CD8-positive, alpha-beta memory T cell (primary cell): ENCODE data around the gene HOXA7. TPM values are rescaled to one million over a fixed set of nuclear protein-coding genes. Genes with fewer than 3 reads are reported as not detected.

Source experiments
- CTCF ChIA-PET: fragments of 350-600 bp; sonication (Branson Sonifier 250); formaldehyde crosslinking; loops from one replicate; lab custom pipeline; 2021; ENCODE audit warnings: antibody characterized with exemption; lab: Charles Lee
- POLR2A ChIA-PET: fragments of 350-600 bp; sonication (Branson Sonifier 250); formaldehyde crosslinking; loops from one replicate; lab custom pipeline; 2021; ENCODE audit warnings: antibody characterized with exemption; lab: Charles Lee
- DNase-seq, 5 donors: peaks; one replicate each; pipeline versions ENCODE4 v3.0.0 to v3.0.0-alpha.2; 2020 to 2022; ENCODE audit warnings: mixed read lengths in 1 of 5
- H3K27ac ChIP-seq: one replicate; pipeline ENCODE4 v1.7.0; 2013; ENCODE audit warnings: low read depth, mild to moderate bottlenecking, low read length, moderate library complexity
- H3K27me3 ChIP-seq: 2 replicates; pipeline ENCODE4 v1.7.0; 2013; ENCODE audit warnings: low read length, mild to moderate bottlenecking; ENCODE audit not compliant: insufficient read depth, poor library complexity, severe bottlenecking
- H3K36me3 ChIP-seq: 2 replicates; pipeline ENCODE4 v1.7.0; 2013; ENCODE audit warnings: mild to moderate bottlenecking, low read length, moderate library complexity; ENCODE audit not compliant: insufficient read depth
- H3K4me1 ChIP-seq: 2 replicates; pipeline ENCODE4 v1.7.0; 2013; ENCODE audit warnings: mild to moderate bottlenecking, low read length, moderate library complexity; ENCODE audit not compliant: insufficient read depth
- H3K4me3 ChIP-seq: 2 replicates; pipeline ENCODE4 v1.7.0; 2013; ENCODE audit warnings: mild to moderate bottlenecking, low read length
- H3K9me3 ChIP-seq: 2 replicates; pipeline ENCODE4 v1.7.0; 2013; ENCODE audit warnings: mild to moderate bottlenecking, low read length
- H3K27ac Mint-ChIP-seq, 8 donors: one replicate each; pipeline ENCODE4 v1.8.0; 2020 to 2021; ENCODE audit warnings: mixed read lengths in 8 of 8, mild to moderate bottlenecking in 6 of 8, inconsistent platforms in 3 of 8, moderate library complexity in 3 of 8
- H3K27me3 Mint-ChIP-seq, 2 donors: one replicate each; pipeline ENCODE4 v1.8.0; 2020 to 2021; ENCODE audit warnings: mixed read lengths in 2 of 2, mild to moderate bottlenecking in 1 of 2, moderate library complexity in 1 of 2
- H3K36me3 Mint-ChIP-seq, 3 donors: one replicate each; pipeline ENCODE4 v1.8.0; 2020 to 2021; ENCODE audit warnings: mixed read lengths in 3 of 3, inconsistent platforms in 1 of 3, mild to moderate bottlenecking in 1 of 3
- H3K4me1 Mint-ChIP-seq, 3 donors: one replicate each; pipeline ENCODE4 v1.8.0; 2020 to 2021; ENCODE audit warnings: mixed read lengths in 3 of 3, inconsistent platforms in 1 of 3, mild to moderate bottlenecking in 1 of 3
- H3K4me3 Mint-ChIP-seq, 7 donors: one replicate each; pipeline ENCODE4 v1.8.0; 2020 to 2021; ENCODE audit warnings: mixed read lengths in 7 of 7, mild to moderate bottlenecking in 6 of 7, moderate library complexity in 4 of 7, inconsistent platforms in 2 of 7
- H3K9me3 Mint-ChIP-seq, 5 donors: one replicate each; pipeline ENCODE4 v1.8.0; 2020 to 2022; ENCODE audit warnings: mixed read lengths in 5 of 5, mild to moderate bottlenecking in 3 of 5, moderate library complexity in 2 of 5, inconsistent platforms in 1 of 5
- polyA plus RNA-seq: library from polyadenylated mRNA; unstranded; fragments of 300-500 nt; fragmentation: Illumina TruSeq; gene quantifications from one replicate; pipeline ENCODE4 v1.2.3, GENCODE V29; 2021
- total RNA-seq, 2 experiments: library from RNA; stranded (reverse); gene quantifications; one replicate each; pipeline ENCODE4 v1.2.3, GENCODE V29; 2021

Gene HOXA7
- total and polyA plus RNA-seq, 3 experiments from 2014 or later, result not detected

DNA sequence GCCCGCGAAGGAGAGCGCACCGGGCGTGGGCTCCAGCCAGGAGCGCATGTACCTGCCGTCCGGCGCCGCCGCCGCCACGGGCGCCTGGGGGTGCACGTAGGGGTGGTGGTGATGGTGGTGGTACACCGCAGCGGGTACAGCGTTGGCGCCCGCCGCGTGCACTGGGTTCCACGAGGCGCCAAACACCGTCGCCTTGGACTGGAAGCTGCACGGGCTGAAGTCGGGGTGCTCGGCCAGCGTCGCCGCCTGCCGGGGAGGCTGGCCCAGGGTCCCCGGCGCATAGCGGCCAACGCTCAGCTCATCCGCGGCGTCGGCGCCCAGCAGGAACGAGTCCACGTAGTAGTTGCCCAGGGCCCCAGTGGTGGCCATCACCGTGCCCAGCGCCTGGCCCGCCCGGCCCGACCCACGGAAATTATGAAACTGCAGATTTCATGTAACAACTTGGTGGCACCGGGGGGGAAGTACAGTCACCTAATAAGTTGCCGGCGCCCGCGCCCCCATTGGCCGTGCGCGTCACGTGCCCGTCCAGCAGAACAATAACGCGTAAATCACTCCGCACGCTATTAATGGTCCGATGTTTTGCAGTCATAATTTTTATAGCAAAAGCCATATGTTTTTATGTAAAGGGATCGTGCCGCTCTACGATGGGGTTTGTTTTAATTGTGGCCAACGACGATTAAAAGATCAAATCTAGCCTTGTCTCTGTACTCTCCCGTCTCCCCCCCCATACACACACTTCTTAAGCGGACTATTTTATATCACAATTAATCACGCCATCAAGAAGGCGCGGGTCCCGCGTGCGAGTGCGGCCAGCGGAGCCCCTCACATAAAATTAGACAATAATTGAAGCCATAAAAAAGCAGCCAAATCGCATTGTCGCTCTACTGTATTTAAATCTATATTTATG is 8.9 kb upstream of the HOXA7 start, which contains the start of gene HOXA9:
HOXA9 (minus strand) TSS at position 449 of the 907 bp plus-strand sequence; CDS start at position 369, 80 bp downstream.
- ChIA-PET CTCF (interaction anchor here (0.7 to 5.6 kb wide), 6 partner anchors 8 to 483 kb away, joined by 3 to 71 read pairs (median 4); partner anchors contain the start of genes HOXA3 and HOXA7), POLR2A (no interaction called here)
- no peak within 1 kb of the TSS for H3K27ac ChIP-seq
- DNase-seq, result no peak
- Mint-ChIP-seq H3K9me3 (peaks cover 0 to 9% (median 0%) of the 10 kb centered on the region in 5 donors), H3K36me3 (no peaks in the 10 kb centered on the region), H3K4me1 (peaks cover 17 to 34% (median 23%) of the 10 kb centered on the region in 3 donors), H3K27me3 (peaks cover 80 to 82% of the 10 kb centered on the region in 2 donors), H3K27ac (peak within 1 kb of the TSS in 5 of 8 donors; percentile 41 to 83 (median 57)), H3K4me3 (peak within 1 kb of the TSS; percentile 54 to 82 (median 68))
- H3K9me3 ChIP-seq, result no peaks in the 10 kb centered on the region
- H3K4me3 ChIP-seq, result no peak within 1 kb of the TSS
- peaks cover 31% of the 10 kb centered on the region for H3K4me1 ChIP-seq
- H3K27me3 ChIP-seq, result peaks cover 87% of the 10 kb centered on the region
- no peaks in the 10 kb centered on the region for H3K36me3 ChIP-seq

DNA sequence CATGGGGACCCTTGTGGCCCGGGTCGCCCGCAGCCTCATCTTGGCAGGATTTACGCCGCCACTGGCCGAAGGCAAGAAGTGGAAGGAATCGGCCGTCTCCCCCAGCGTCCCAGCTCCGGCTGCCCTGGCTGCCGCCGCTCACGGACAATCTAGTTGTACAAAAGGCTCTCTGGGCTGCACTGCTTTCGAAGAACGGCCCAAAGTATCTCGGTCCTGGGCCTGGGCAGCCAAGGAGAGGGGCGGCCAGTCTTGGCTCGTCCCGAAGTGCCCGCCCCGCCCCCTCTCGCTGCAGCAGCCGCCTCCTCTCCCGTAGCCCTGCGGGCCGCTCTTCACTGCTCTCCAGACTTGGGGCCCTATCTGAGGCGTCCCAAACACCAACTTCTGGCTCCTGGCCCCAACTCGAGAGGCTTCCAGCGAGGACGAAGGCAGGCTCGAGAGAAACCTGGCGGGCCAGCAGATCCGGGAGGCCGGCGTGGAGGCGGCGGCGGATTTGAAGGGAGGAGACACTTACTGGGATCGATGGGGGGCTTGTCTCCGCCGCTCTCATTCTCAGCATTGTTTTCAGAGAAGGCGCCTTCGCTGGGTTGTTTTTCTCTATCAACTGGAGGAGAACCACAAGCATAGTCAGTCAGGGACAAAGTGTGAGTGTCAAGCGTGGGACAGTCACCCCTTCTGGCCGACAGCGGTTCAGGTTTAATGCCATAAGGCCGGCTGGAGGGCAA is 8.1 kb upstream of the HOXA7 start:
- H3K4me3 Mint-ChIP-seq, result peak overlapping the region; percentile 13 to 76 (median 47)
- POLR2A ChIA-PET, result no interaction called here

DNA sequence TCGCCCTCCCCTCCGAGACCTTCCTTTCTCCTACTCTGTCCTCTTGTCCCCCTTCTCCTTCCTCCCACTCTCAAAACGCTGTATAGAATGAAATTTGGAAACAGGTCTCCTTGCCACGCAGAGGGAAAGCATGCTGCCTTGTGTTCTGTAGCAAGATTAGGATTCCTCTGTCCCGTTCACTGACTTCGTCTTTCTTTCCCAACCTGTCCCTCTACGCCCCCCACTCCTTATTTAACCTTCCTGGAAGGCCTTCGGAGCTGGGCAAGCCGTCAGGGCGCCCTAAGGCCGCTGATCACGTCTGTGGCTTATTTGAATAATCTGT is 7.5 kb upstream of the HOXA7 start:
- Mint-ChIP-seq H3K27ac (peak overlapping the region in 3 of 8 donors; percentile 5 to 41 (median 21)), H3K9me3 (peaks cover 0 to 7% (median 0%) of the 10 kb centered on the region in 5 donors)

More for the DNA sequence above, 8.1 kb upstream of the HOXA7 start:
- H3K36me3 Mint-ChIP-seq, result no peaks in the 10 kb centered on the region
- peaks cover 0 to 8% (median 0%) of the 10 kb centered on the region in 5 donors for H3K9me3 Mint-ChIP-seq
- Histone ChIP-seq H3K4me3 (no peak overlapping the region), H3K4me1 (peaks cover 32% of the 10 kb centered on the region), H3K27me3 (peaks cover 87% of the 10 kb centered on the region), H3K36me3 (no peaks in the 10 kb centered on the region), H3K27ac (no peak overlapping the region), H3K9me3 (no peaks in the 10 kb centered on the region)
- peaks cover 83 to 84% of the 10 kb centered on the region in 2 donors for H3K27me3 Mint-ChIP-seq
- peaks cover 23 to 36% (median 26%) of the 10 kb centered on the region in 3 donors for H3K4me1 Mint-ChIP-seq
- DNase-seq, result no peak
- peak overlapping the region in 2 of 8 donors; percentile 21 to 41 for H3K27ac Mint-ChIP-seq
- CTCF ChIA-PET, result interaction anchor here (5.6 kb wide), 1 partner anchor 13 kb away, joined by 71 read pairs; the partner anchor contains the start of gene HOXA3

DNA sequence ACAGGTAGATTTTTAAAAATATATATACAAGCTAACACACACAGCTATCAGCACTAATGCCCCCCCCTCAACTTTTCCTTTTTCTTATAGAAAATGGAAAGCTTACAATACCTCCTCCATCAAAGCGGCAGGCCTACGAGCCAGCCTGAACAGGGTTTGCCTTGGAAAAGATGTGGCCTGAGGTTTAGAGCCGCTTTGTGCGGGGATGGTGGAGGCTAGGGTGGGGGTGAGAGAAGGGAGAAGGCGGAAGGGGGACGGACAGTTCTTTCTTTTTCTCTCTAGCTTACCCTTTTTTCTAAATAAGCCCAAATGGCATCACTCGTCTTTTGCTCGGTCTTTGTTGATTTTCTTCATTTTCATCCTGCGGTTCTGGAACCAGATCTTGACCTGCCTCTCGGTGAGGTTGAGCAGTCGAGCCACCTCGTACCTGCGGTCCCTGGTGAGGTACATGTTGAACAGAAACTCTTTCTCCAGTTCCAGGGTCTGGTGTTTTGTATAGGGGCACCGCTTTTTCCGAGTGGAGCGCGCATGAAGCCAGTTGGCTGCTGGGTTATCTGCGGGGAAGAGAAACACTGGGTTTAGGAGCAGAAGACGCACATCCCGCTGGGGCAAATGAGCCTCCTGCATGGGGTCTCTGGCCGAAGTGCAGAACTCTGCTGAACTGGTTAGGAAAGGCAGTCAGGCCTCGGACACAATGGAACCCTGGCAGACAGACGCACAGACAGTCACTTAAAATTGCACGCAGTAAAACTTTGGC is 7.0 kb upstream of the HOXA7 start:
- peak in 1 of 5 donors; percentile 39 for DNase-seq
- H3K27ac Mint-ChIP-seq, result peak overlapping the region in 5 of 8 donors; percentile 5 to 41 (median 21)
- H3K4me3 Mint-ChIP-seq, result peak overlapping the region in 3 of 7 donors; percentile 23 to 37 (median 32)
- no peaks in the 10 kb centered on the region for H3K36me3 Mint-ChIP-seq
- ChIA-PET POLR2A (no interaction called here), CTCF (interaction anchor here (1.0 to 5.6 kb wide), 8 partner anchors 8 to 798 kb away, joined by 3 to 71 read pairs (median 20); partner anchors contain the start of genes HOXA11 and HOXA3)
- H3K27me3 Mint-ChIP-seq, result peaks cover 86 to 88% of the 10 kb centered on the region in 2 donors
- H3K27me3 ChIP-seq, result peaks cover 88% of the 10 kb centered on the region
- H3K9me3 ChIP-seq, result no peaks in the 10 kb centered on the region
- H3K4me1 Mint-ChIP-seq, result peaks cover 23 to 34% (median 25%) of the 10 kb centered on the region in 3 donors
- no peak overlapping the region for H3K27ac ChIP-seq
- no peaks in the 10 kb centered on the region for H3K36me3 ChIP-seq
- H3K4me3 ChIP-seq, result no peak overlapping the region
- H3K9me3 Mint-ChIP-seq, result peaks cover 0 to 4% (median 0%) of the 10 kb centered on the region in 5 donors
- peaks cover 32% of the 10 kb centered on the region for H3K4me1 ChIP-seq

More for the DNA sequence above, 7.5 kb upstream of the HOXA7 start:
- ChIA-PET POLR2A (no interaction called here), CTCF (interaction anchor here (5.6 kb wide), 1 partner anchor 13 kb away, joined by 71 read pairs; the partner anchor contains the start of gene HOXA3)
- Mint-ChIP-seq H3K4me1 (peaks cover 23 to 34% (median 26%) of the 10 kb centered on the region in 3 donors), H3K36me3 (no peaks in the 10 kb centered on the region), H3K27me3 (peaks cover 86 to 88% of the 10 kb centered on the region in 2 donors), H3K4me3 (peak overlapping the region in 5 of 7 donors; percentile 13 to 37 (median 32))
- Histone ChIP-seq H3K9me3 (no peaks in the 10 kb centered on the region), H3K27me3 (peaks cover 88% of the 10 kb centered on the region), H3K27ac (no peak overlapping the region), H3K36me3 (no peaks in the 10 kb centered on the region), H3K4me1 (peaks cover 32% of the 10 kb centered on the region), H3K4me3 (no peak overlapping the region)
- no peak for DNase-seq

DNA sequence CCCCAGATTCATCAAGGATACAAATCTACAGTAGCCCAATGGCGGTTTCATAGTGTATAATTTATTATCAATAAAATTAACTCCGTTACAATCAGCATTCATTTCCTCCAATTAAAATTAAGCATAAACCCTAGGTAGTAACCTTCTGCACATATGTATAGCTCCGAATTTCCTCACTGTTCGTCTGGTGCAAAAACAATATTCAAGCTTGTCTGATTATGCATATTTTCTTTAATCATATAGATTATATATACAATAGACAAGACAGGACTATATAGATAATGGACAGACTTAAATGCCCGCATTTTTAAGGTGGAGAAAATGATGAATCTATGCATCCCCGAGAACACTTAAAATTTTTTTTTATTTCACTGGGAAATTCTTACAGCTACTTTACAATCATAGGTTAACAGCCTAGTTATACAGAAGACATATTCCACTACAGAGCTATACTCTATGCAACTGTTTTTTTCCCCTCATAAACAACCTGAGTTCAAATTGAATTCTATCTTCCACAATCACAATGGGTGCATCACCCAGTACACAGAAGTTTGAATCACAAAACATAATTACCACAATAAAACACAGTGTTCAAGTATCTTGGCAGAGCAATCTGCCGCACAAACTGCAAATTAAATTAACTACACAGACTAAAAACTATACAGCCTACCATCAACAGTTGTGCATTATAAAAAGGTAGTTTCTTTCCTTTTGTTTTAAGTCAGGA is 6.2 kb upstream of the HOXA7 start:
- peaks cover 23 to 41% (median 30%) of the 10 kb centered on the region in 3 donors for H3K4me1 Mint-ChIP-seq
- CTCF ChIA-PET, result interaction anchor here (1.0 to 5.6 kb wide), 12 partner anchors 9 to 798 kb away, joined by 3 to 71 read pairs (median 14); partner anchors contain the start of genes HOXA11 and HOXA3
- H3K36me3 Mint-ChIP-seq, result no peaks in the 10 kb centered on the region
- H3K27ac Mint-ChIP-seq, result peak overlapping the region in 1 of 8 donors; percentile 41
- no peak overlapping the region for H3K4me3 ChIP-seq
- H3K27me3 ChIP-seq, result peaks cover 88% of the 10 kb centered on the region
- no peak for DNase-seq
- peaks cover 0 to 7% (median 0%) of the 10 kb centered on the region in 5 donors for H3K9me3 Mint-ChIP-seq
- no peak overlapping the region for H3K27ac ChIP-seq
- peaks cover 32% of the 10 kb centered on the region for H3K4me1 ChIP-seq
- H3K4me3 Mint-ChIP-seq, result peak overlapping the region in 1 of 7 donors; percentile 31
- POLR2A ChIA-PET, result no interaction called here
- H3K36me3 ChIP-seq, result no peaks in the 10 kb centered on the region
- peaks cover 85 to 86% of the 10 kb centered on the region in 2 donors for H3K27me3 Mint-ChIP-seq
- H3K9me3 ChIP-seq, result no peaks in the 10 kb centered on the region

DNA sequence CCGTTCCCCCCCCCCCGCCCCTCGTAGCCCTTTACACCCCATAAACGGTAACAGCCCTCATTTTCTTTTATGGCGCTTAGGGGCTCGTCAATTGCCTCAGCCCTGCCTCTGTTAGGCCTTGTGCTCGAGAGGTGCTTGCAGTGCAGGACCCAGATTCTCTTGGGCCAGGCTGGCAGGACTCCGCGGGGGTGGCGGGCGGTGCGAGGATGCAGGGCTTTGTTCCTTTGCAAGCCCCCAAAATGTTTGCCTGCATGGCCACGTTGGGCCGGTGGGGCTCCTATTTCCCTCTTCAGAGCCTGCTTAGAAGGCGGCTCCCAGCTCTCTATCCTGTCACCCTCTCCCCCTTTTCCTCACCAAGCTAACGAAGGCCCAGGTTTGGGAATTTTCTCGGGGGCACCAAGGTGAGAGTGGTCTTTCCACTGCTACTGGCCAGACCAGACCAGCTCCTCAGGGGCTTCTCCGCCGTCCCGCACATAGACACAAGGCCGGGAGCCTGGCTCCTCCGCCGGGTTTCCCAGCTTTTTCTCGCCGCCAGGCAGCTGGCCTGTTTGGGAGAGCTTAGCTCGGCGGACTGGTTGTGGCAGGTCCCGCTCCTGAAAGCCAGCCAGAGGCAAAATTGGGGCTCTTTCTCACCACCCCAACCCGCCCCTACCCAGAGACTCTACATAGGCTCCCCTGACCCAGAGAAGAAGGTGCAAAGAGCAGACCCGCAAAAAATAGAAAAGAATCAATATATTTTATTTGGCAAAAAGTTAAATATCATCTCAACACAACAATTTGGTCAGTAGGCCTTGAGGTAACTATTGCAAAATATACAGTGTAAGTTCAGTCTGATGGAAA is 5.5 kb upstream of the HOXA7 start:
- ChIA-PET CTCF (interaction anchor here (0.7 to 5.6 kb wide), 15 partner anchors 10 to 1305 kb away, joined by 3 to 71 read pairs (median 14); partner anchors contain the start of genes HOXA11 and HOXA3), POLR2A (interaction anchor here (1.2 kb wide), 1 partner anchor 11 kb away, joined by 3 read pairs; no protein-coding TSS in a partner anchor)
- DNase-seq, result peak in 1 of 5 donors; percentile 43
- H3K36me3 Mint-ChIP-seq, result no peaks in the 10 kb centered on the region
- peak overlapping the region in 1 of 8 donors; percentile 41 for H3K27ac Mint-ChIP-seq
- Histone ChIP-seq H3K4me3 (no peak overlapping the region), H3K36me3 (no peaks in the 10 kb centered on the region), H3K4me1 (peaks cover 32% of the 10 kb centered on the region), H3K27me3 (peaks cover 84% of the 10 kb centered on the region), H3K27ac (no peak overlapping the region), H3K9me3 (no peaks in the 10 kb centered on the region)
- peaks cover 0 to 8% (median 0%) of the 10 kb centered on the region in 5 donors for H3K9me3 Mint-ChIP-seq
- peak overlapping the region in 1 of 7 donors; percentile 31 for H3K4me3 Mint-ChIP-seq
- H3K4me1 Mint-ChIP-seq, result peaks cover 24 to 45% (median 30%) of the 10 kb centered on the region in 3 donors
- peaks cover 85 to 86% of the 10 kb centered on the region in 2 donors for H3K27me3 Mint-ChIP-seq
